HEK293T (cell line): ENCODE results near the gene FANCG.

Source experiments
- ARNT ChIP-seq: fragments of 450-650 bp; IDR thresholded peaks from 2 replicates; pipeline ENCODE4 v1.6.1; 2017; ENCODE audit warnings: mild to moderate bottlenecking
- BHLHE40 ChIP-seq: fragments of 450-650 bp; IDR thresholded peaks from 2 replicates; pipeline ENCODE4 v1.6.1; 2016; ENCODE audit warnings: mild to moderate bottlenecking, moderate library complexity, borderline replicate concordance
- CTBP1 ChIP-seq: fragments of 450-650 bp; IDR thresholded peaks from 2 replicates; pipeline ENCODE4 v1.6.1; 2016; ENCODE audit warnings: borderline replicate concordance
- ELF4 ChIP-seq: fragments of 450-650 bp; IDR thresholded peaks from 2 replicates; pipeline ENCODE4 v1.6.1; 2017; ENCODE audit warnings: antibody characterized with exemption
- FOXA1 ChIP-seq: fragments of 450-650 bp; IDR thresholded peaks from 2 replicates; pipeline ENCODE4 v1.6.1; 2016; ENCODE audit warnings: mild to moderate bottlenecking
- FOXK2 ChIP-seq: fragments of 450-650 bp; IDR thresholded peaks from 2 replicates; pipeline ENCODE4 v1.6.1; 2016; ENCODE audit warnings: mild to moderate bottlenecking
- FOXM1 ChIP-seq: fragments of 450-650 bp; IDR thresholded peaks from 2 replicates; pipeline ENCODE4 v1.6.1; 2017; ENCODE audit warnings: mild to moderate bottlenecking, borderline replicate concordance
- HDGF ChIP-seq: fragments of 450-650 bp; IDR thresholded peaks from 2 replicates; pipeline ENCODE4 v1.6.1; 2017; ENCODE audit warnings: antibody characterized with exemption, borderline replicate concordance
- L3MBTL2 ChIP-seq: fragments of 450-650 bp; conservative IDR thresholded peaks from 2 replicates; pipeline ENCODE4 v1.6.1; 2016; ENCODE audit warnings: mild to moderate bottlenecking
- NFRKB ChIP-seq: fragments of 450-650 bp; IDR thresholded peaks from 2 replicates; pipeline ENCODE4 v1.6.1; 2016; ENCODE audit warnings: mild to moderate bottlenecking, moderate library complexity
- SP1 ChIP-seq: fragments of 450-650 bp; IDR thresholded peaks from 2 replicates; pipeline ENCODE4 v1.6.1; 2017
- SUZ12 ChIP-seq: fragments of 450-650 bp; IDR thresholded peaks from 2 replicates; pipeline ENCODE4 v1.6.1; 2016; ENCODE audit warnings: mild to moderate bottlenecking
- TARDBP ChIP-seq: fragments of 450-650 bp; IDR thresholded peaks from 2 replicates; pipeline ENCODE4 v1.6.1; 2016
- TF ChIP-seq, protein P1 (sequence below): fragments of 450-650 bp; IDR thresholded peaks from 2 replicates; pipeline ENCODE4 v1.6.1; 2016

DNA sequence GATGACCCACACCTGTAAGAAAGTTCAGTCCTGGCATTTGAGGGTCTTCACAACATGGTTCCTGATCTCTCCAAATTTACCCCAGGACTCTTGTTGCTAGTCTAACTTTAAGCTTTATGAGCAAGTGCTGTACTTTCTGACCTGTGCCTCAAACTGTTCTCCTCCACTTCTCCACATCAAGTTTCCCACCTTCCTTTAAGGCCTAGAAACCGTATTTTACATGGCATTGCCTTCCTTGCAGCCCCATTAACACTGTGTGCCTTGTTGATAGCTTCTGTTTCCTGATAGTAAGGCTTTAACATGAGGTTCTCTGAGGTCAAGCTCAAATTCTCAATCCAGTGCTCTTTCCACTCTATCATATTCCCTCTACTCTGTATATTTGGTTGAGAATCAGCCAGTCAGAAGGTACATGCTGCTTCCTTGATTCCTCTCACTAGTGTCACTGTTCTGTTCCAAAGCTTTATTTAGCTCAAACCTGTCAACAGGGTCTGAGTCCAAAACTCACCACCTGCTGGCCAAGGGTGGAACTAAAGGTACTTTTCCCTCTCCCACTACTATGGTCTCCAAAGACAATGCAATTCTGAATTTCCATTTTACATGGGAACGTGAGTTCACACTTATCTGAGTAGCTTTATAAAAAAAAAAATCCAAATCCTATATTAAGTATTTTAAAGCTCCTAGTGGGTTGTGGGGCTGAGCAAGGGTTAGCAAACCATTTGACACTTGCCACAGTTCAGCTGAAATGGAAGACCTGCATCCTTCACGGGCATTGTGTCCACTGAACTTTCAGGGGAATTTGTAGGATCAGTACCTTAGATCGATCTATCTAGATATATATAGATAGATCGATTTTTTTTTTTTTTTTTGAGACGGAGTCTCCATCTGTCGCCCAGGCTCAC, 28.4 kb downstream of the FANCG start:
- TF ChIP-seq FOXK2 (no peak), HDGF (no peak), FOXM1 (no peak), SUZ12 (no peak), NFRKB (no peak), SP1 (no peak), TARDBP (no peak), ELF4 (no peak), CTBP1 (no peak), BHLHE40 (no peak), FOXA1 (no peak), ARNT (no peak), L3MBTL2 (no peak)
- TF ChIP-seq, protein P1, sequence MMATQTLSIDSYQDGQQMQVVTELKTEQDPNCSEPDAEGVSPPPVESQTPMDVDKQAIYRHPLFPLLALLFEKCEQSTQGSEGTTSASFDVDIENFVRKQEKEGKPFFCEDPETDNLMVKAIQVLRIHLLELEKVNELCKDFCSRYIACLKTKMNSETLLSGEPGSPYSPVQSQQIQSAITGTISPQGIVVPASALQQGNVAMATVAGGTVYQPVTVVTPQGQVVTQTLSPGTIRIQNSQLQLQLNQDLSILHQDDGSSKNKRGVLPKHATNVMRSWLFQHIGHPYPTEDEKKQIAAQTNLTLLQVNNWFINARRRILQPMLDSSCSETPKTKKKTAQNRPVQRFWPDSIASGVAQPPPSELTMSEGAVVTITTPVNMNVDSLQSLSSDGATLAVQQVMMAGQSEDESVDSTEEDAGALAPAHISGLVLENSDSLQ: no peak
